OCI-LY7 (cell line): ENCODE measurements around the gene TRIM13. TPM values are rescaled to one million over a fixed set of nuclear protein-coding genes. Genes with fewer than 3 reads are reported as not detected.
"Not testable (repeated sequence)": the region's sequence is repeated elsewhere in the genome, so short reads cannot be mapped to it uniquely, and the experiment has no call there.

Experiments used
- BruUV-seq: library from RNA; stranded (reverse); fragments of 400-500 nt; replicated peaks from 2 replicates; lab custom pipeline; 2021; lab: Mats Ljungman, UMichigan
- CTCF ChIA-PET: fragments of 300-600 bp; sonication (Branson Sonifier 250); formaldehyde crosslinking; loops from one replicate; lab custom pipeline; 2022; ENCODE audit warnings: antibody characterized with exemption; ENCODE audit not compliant: unreplicated experiment; lab: Charles Lee
- POLR2A ChIA-PET: fragments of 300-600 bp; sonication (Branson Sonifier 250); formaldehyde crosslinking; loops from one replicate; lab custom pipeline; 2022; ENCODE audit warnings: antibody characterized with exemption; lab: Charles Lee
- DNase-seq: peaks from one replicate; pipeline ENCODE4 v3.0.0-alpha.2; 2015; ENCODE audit warnings: low spot score
- H2AFZ ChIP-seq: fragments of 200-600 bp; sonication (generic), shearing (Covaris generic); 2 replicates; pipeline ENCODE4 v1.6.1; 2014; ENCODE audit warnings: mild to moderate bottlenecking, antibody characterized with exemption, low read length, moderate library complexity
- H3K27ac ChIP-seq: fragments of 200-600 bp; sonication (generic); 2 replicates; pipeline ENCODE4 v1.5.1; 2014; ENCODE audit warnings: mixed run types, low read depth, mild to moderate bottlenecking, moderate library complexity, low read length, inconsistent platforms; ENCODE audit not compliant: poor library complexity, severe bottlenecking
- H3K36me3 ChIP-seq: fragments of 200-600 bp; sonication (generic); 2 replicates; pipeline ENCODE4 v1.6.1; 2014; ENCODE audit warnings: mild to moderate bottlenecking, antibody characterized with exemption, low read length, moderate library complexity, mixed read lengths; ENCODE audit not compliant: insufficient read depth
- H3K4me1 ChIP-seq: fragments of 200-600 bp; sonication (generic); 2 replicates; pipeline ENCODE4 v1.5.1; 2014; ENCODE audit warnings: mild to moderate bottlenecking, low read length; ENCODE audit not compliant: insufficient read depth, poor library complexity, severe bottlenecking
- H3K4me2 ChIP-seq: fragments of 200-600 bp; sonication (generic); 2 replicates; pipeline ENCODE4 v1.6.1; 2014; ENCODE audit warnings: mild to moderate bottlenecking, low read length
- H3K4me3 ChIP-seq: fragments of 200-600 bp; sonication (generic); 2 replicates; pipeline ENCODE4 v1.5.1; 2014; ENCODE audit warnings: mild to moderate bottlenecking, low read depth, low read length; ENCODE audit not compliant: poor library complexity, severe bottlenecking
- H3K79me2 ChIP-seq: fragments of 200-600 bp; sonication (generic); 2 replicates; pipeline ENCODE4 v1.6.1; 2016; ENCODE audit warnings: low read depth, mild to moderate bottlenecking, low read length, moderate library complexity, mixed read lengths; ENCODE audit not compliant: insufficient read depth
- H3K9me2 ChIP-seq: fragments of 200-600 bp; sonication (generic); 2 replicates; pipeline ENCODE4 v1.6.1; 2016; ENCODE audit warnings: mild to moderate bottlenecking, low read length, mixed read lengths; ENCODE audit not compliant: insufficient read depth
- H3K9me3 ChIP-seq: fragments of 200-600 bp; sonication (generic); 2 replicates; pipeline ENCODE4 v1.6.1; 2014; ENCODE audit warnings: mild to moderate bottlenecking, mixed run types, low read length, mixed read lengths
- H4K20me1 ChIP-seq: fragments of 200-600 bp; sonication (generic); 2 replicates; pipeline ENCODE4 v1.6.1; 2014; ENCODE audit warnings: mild to moderate bottlenecking, antibody characterized with exemption, low read length, moderate library complexity, mixed read lengths; ENCODE audit not compliant: insufficient read depth
- CTCF ChIP-seq: fragments of 200-600 bp; sonication (generic); conservative IDR thresholded peaks from 2 replicates; pipeline ENCODE4 v1.5.1; 2014; ENCODE audit warnings: mild to moderate bottlenecking, antibody characterized with exemption, low read length, moderate library complexity, mixed read lengths
- EZH2phosphoT487 ChIP-seq: fragments of 200-600 bp; sonication (generic); IDR thresholded peaks from 2 replicates; pipeline ENCODE4 v1.6.1; 2018; ENCODE audit warnings: low read depth, borderline replicate concordance, mild to moderate bottlenecking, mixed run types, antibody characterized with exemption, low read length, moderate library complexity, mixed read lengths
- intact Hi-C: fragments of 100-400 bp; cut with micrococcal nuclease; formaldehyde crosslinking; loops from one replicate; pipeline ENCODE4 v1.10.0; 2022; ENCODE audit not compliant: unreplicated experiment
- total RNA-seq, 2 experiments: library from RNA; depleted of rRNA in 1 of 2; stranded (reverse); fragments of >200 nt in 1 of 2; shearing (Covaris generic) in 1 of 2; gene quantifications; 2 replicates each; pipeline ENCODE4 v1.2.3, GENCODE V29; 2014 to 2022

TRIM13 gene
- total RNA-seq, 2 experiments from 2014 or later, result 12.5 to 13.8 TPM

- no peak overlapping the region for H2AFZ ChIP-seq
- H4K20me1 ChIP-seq, result no peaks in the 10 kb centered on the region
- TF ChIP-seq CTCF, result no peak
- TF ChIP-seq EZH2phosphoT487, result no peak
- ChIA-PET POLR2A (interaction anchor here (0.6 to 0.7 kb wide), 5 partner anchors 21 to 935 kb away, joined by 3 to 4 read pairs (median 4); no protein-coding TSS in a partner anchor), CTCF (no interaction called here)
- peaks cover 40% of the 10 kb centered on the region for H3K36me3 ChIP-seq
- no peak overlapping the region for H3K27ac ChIP-seq
- H3K9me3 ChIP-seq, result no peaks in the 10 kb centered on the region
- DNase-seq, result peak; percentile 43
- peaks cover 11% of the 10 kb centered on the region for H3K4me1 ChIP-seq
- no TSS peak for BruUV-seq
- H3K4me3 ChIP-seq, result no peak overlapping the region
- H3K9me2 ChIP-seq, result no peaks in the 10 kb centered on the region
- H3K79me2 ChIP-seq, result no peaks in the 10 kb centered on the region
- intact Hi-C loops, result no loop called here
- H3K4me2 ChIP-seq, result peak overlapping the region; percentile 10; the same call in 1 of the 2 replicates
Measured at GRCh38 chr13:49985129-49985528, 11.7 kb upstream of the TRIM13 start.

DNA sequence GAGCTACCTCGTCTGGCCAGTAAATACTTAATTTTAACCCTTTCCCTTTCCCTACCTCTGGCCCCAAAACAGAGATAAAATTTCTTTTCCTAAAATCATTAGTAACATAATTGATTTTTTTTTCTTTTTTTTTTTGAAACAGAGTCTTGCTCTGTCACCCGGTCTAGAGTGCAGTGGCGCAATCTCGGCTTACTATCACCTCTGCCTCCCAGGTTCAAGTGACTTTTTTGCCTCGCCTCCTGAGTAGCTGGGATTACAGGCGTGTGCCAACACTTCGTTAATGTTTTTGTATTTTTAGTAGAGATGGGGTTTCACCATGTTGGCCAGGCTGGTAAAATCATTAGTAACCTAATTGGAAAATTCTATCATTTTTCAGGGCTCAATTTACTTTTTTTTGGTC lies 10.4 kb upstream of the TRIM13 start:
- no peak for DNase-seq
- intact Hi-C loops, result no loop called here
- Histone ChIP-seq H3K36me3 (peaks cover 51% of the 10 kb centered on the region), H3K27ac (no peak overlapping the region), H3K4me2 (no peak overlapping the region), H2AFZ (no peak overlapping the region), H3K9me3 (no peaks in the 10 kb centered on the region), H3K79me2 (no peaks in the 10 kb centered on the region), H4K20me1 (no peaks in the 10 kb centered on the region), H3K9me2 (no peaks in the 10 kb centered on the region), H3K4me3 (no peak overlapping the region), H3K4me1 (peaks cover 11% of the 10 kb centered on the region)
- POLR2A ChIA-PET, result interaction anchor here (0.6 to 1.0 kb wide), 3 partner anchors 8 to 240 kb away, joined by 3 to 4 read pairs (median 3); no protein-coding TSS in a partner anchor
- CTCF ChIA-PET, result no interaction called here
- TF ChIP-seq EZH2phosphoT487 (no peak), CTCF (no peak)
- BruUV-seq, result no TSS peak

DNA sequence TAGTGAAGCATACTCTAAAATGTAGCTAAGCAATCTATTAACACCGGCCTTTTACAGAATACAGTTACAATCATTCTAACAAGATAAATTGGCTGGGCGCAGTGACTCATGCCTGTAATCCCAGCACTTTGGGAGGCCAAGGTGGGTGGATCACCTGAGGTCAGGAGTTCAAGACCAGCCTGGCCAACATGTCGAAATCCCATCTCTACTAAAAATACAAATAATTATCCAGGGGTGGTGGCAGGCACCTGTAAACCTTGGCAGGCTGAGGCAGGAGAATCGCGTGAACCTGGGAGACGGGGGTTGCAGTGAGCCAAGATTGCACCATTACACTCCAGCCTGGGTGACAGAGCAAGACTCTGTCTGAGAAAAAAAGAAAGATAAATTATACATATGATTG lies 6.2 kb upstream of the TRIM13 start:
- H3K4me1 ChIP-seq, H3K4me2 ChIP-seq, BruUV-seq, CTCF ChIA-PET, H4K20me1 ChIP-seq, H3K9me3 ChIP-seq, H3K4me3 ChIP-seq, DNase-seq, H2AFZ ChIP-seq, H3K9me2 ChIP-seq, H3K27ac ChIP-seq, H3K79me2 ChIP-seq: not testable (repeated sequence)
- intact Hi-C loops, result loop anchor here (10.0 kb wide), 1 partner anchor 604 kb away; no protein-coding TSS in a partner anchor
- peaks cover 65% of the 10 kb centered on the region for H3K36me3 ChIP-seq
- POLR2A ChIA-PET, result interaction anchor here (1.0 kb wide), 1 partner anchor 52 kb away, joined by 3 read pairs; no protein-coding TSS in a partner anchor
